ENCODE results near the gene ABCA4. TPM values are rescaled to one million over a fixed set of nuclear protein-coding genes. Genes with fewer than 3 reads are reported as not detected.
"Not testable (repeated sequence)": the region's sequence is repeated elsewhere in the genome, so short reads cannot be mapped to it uniquely, and the experiment has no call there.

Gene ABCA4
- total RNA-seq = under 1 TPM; 0.14 to 0.18 TPM

GRCh38 chr1:94120991-94121390 is at the start of gene ABCA4:
TSS of gene ABCA4 (minus strand) at chr1:94121148. CDS start at chr1:94121045, 103 bp downstream.
- ChIA-PET POLR2A (no interaction called here), CTCF (no interaction called here)
- DNase-seq (no peak), ATAC-seq (no peak)
- Mint-ChIP-seq H3K27me3 (no peaks in the 10 kb centered on the region), H3K4me1 (no peaks in the 10 kb centered on the region), H3K27ac (no peak within 1 kb of the TSS), H3K9me3 (ENCODE audit: low read depth) (no peaks in the 10 kb centered on the region), H3K4me3 (no peak within 1 kb of the TSS), H3K36me3 (ENCODE audit: low read depth) (no peaks in the 10 kb centered on the region)
- intact Hi-C loops (cut with DNase I, micrococcal nuclease) = no loop called here

GRCh38 chr1:94169126-94169525 is 48.2 kb upstream of the ABCA4 start:
- CTCF ChIA-PET = interaction anchor here (0.7 kb wide), 1 partner anchor 44 kb away, joined by 3 read pairs; no protein-coding TSS in a partner anchor
- Mint-ChIP-seq H3K9me3 (ENCODE audit: low read depth) (no peaks in the 10 kb centered on the region), H3K36me3 (ENCODE audit: low read depth) (no peaks in the 10 kb centered on the region), H3K4me1 (no peaks in the 10 kb centered on the region), H3K27me3 (peaks cover 9% of the 10 kb centered on the region), H3K27ac (no peak overlapping the region), H3K4me3 (no peak overlapping the region)
- DNase-seq (no peak), ATAC-seq (no peak)
- POLR2A ChIA-PET = no interaction called here
- intact Hi-C loops (cut with DNase I, micrococcal nuclease) = no loop called here

GRCh38 chr1:94165843-94166242 is 44.9 kb upstream of the ABCA4 start:
- no peak for ATAC-seq
- intact Hi-C loops (cut with DNase I, micrococcal nuclease) = no loop called here
- Mint-ChIP-seq H3K4me3 (no peak overlapping the region), H3K9me3 (ENCODE audit: low read depth) (no peaks in the 10 kb centered on the region), H3K27ac (no peak overlapping the region), H3K4me1 (no peaks in the 10 kb centered on the region), H3K27me3 (peaks cover 17% of the 10 kb centered on the region), H3K36me3 (ENCODE audit: low read depth) (no peaks in the 10 kb centered on the region)
- ChIA-PET POLR2A (no interaction called here), CTCF (interaction anchor here (0.6 kb wide), 1 partner anchor 446 kb away, joined by 3 read pairs; no protein-coding TSS in a partner anchor)
- DNase-seq = no peak

DNA sequence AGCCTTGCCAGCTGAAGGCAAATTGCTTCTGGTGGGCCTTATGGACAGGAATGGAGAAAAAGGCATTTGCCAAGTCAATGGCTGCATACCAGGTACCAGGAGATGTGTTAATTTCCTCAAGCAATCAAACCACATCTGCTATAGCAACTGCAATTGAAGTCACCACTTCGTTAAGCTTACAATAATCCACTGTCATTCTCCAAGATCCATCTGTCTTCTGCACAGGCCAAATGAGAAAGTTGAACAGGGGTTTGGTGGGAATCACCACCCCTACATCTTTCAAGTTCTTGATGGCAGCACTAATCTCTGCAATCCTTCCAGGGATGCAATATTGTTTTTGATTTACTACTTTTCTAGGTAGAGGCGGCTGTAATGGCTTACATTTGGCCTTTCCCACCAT is 43.9 kb upstream of the ABCA4 start:
- H3K9me3 Mint-ChIP-seq (ENCODE audit: low read depth); H3K27ac Mint-ChIP-seq; H3K36me3 Mint-ChIP-seq (ENCODE audit: low read depth); H3K4me3 Mint-ChIP-seq; ATAC-seq; H3K4me1 Mint-ChIP-seq; POLR2A ChIA-PET; CTCF ChIA-PET; DNase-seq; intact Hi-C loops (cut with DNase I, micrococcal nuclease): not testable (repeated sequence)
- peaks cover 17% of the 10 kb centered on the region for H3K27me3 Mint-ChIP-seq

DNA sequence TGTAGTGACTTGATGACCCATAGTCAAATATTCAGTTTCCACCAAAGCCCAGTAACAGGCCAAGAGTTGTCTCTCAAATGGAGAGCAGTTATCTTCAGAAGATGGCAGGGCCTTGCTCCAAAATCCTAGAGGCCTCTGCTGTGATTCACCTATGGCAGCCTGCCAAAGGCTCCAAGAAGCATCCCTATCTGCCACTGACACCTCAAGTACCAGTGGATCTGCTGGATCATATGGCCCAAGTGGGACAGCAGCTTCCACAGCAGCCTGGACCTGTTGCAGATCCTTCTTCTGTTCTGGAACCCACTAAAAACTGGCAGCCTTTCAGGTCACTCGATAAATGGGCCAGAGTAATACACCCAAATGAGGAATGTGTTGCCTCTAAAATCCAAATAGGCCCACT is 43.2 kb upstream of the ABCA4 start:
- DNase-seq; H3K36me3 Mint-ChIP-seq (ENCODE audit: low read depth); H3K4me3 Mint-ChIP-seq; H3K27ac Mint-ChIP-seq; intact Hi-C loops (cut with DNase I, micrococcal nuclease); H3K9me3 Mint-ChIP-seq (ENCODE audit: low read depth); H3K4me1 Mint-ChIP-seq; ATAC-seq; POLR2A ChIA-PET; CTCF ChIA-PET: not testable (repeated sequence)
- H3K27me3 Mint-ChIP-seq = peaks cover 12% of the 10 kb centered on the region

- H3K36me3 Mint-ChIP-seq (ENCODE audit: low read depth); ATAC-seq; CTCF ChIA-PET; H3K9me3 Mint-ChIP-seq (ENCODE audit: low read depth); H3K4me1 Mint-ChIP-seq; intact Hi-C loops (cut with DNase I, micrococcal nuclease); H3K27ac Mint-ChIP-seq; H3K4me3 Mint-ChIP-seq; DNase-seq; POLR2A ChIA-PET: not testable (repeated sequence)
- H3K27me3 Mint-ChIP-seq = peaks cover 14% of the 10 kb centered on the region
Measured at GRCh38 chr1:94163249-94163648, 42.3 kb upstream of the ABCA4 start.

DNA sequence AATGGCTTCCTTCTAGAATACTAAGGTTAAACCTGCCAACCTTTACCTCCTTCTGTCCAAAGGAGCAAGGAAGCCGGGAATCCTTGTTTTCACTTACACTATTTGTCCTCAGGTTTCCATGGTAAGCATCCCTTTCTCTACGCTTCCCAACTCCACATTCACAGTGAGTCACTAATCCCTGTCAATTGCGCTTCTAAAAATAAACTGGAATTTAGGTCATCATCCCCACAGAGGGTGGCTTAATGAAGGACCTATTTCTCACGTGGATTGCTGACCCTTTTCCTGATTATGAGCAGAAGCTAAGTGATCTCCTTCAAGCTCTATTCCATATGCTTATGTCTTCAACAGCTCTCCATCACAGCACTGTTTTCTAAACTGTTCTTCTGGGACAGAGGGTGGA is 39.9 kb upstream of the ABCA4 start:
- Mint-ChIP-seq H3K36me3 (ENCODE audit: low read depth) (no peaks in the 10 kb centered on the region), H3K27ac (no peak overlapping the region), H3K4me1 (no peaks in the 10 kb centered on the region), H3K27me3 (peaks cover 14% of the 10 kb centered on the region), H3K9me3 (ENCODE audit: low read depth) (no peaks in the 10 kb centered on the region), H3K4me3 (no peak overlapping the region)
- POLR2A ChIA-PET = no interaction called here
- CTCF ChIA-PET = no interaction called here
- DNase-seq (no peak), ATAC-seq (no peak)
- intact Hi-C loops (cut with DNase I, micrococcal nuclease) = no loop called here

DNA sequence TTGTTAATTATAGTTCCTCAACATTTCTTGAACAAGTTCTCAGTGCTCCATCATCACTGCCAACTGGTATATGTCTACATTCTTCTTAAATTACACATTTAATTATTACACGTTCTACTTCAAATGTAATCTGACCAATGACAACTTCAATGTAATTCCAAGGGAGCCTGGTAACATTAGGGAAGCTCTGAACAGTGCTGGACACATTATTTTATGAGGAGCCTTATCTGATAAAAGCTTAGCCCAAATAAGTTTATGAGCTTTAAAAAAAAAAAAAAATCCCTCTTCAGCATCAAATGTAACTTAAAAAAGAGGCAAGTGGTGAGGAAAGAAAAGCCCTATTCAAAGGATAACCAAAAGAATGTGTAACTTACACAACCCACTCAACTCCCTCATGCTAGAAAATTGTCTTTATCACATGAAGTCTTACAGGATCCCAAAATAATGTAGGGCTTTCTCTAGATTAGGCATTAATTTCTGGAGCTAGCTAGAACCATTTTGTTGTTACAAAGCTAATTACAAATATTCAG is 35.2 kb upstream of the ABCA4 start:
- no peaks in the 10 kb centered on the region for H3K9me3 Mint-ChIP-seq (ENCODE audit: low read depth)
- ChIA-PET POLR2A (no interaction called here), CTCF (interaction anchor here (0.6 kb wide), 2 partner anchors 92 to 116 kb away, joined by 3 read pairs; no protein-coding TSS in a partner anchor)
- ATAC-seq = no peak
- peaks cover 3% of the 10 kb centered on the region for H3K27me3 Mint-ChIP-seq
- H3K36me3 Mint-ChIP-seq (ENCODE audit: low read depth) = no peaks in the 10 kb centered on the region
- no peak for DNase-seq
- H3K27ac Mint-ChIP-seq = no peak overlapping the region
- intact Hi-C loops (cut with DNase I, micrococcal nuclease) = no loop called here
- H3K4me1 Mint-ChIP-seq = no peaks in the 10 kb centered on the region
- H3K4me3 Mint-ChIP-seq = no peak overlapping the region

DNA sequence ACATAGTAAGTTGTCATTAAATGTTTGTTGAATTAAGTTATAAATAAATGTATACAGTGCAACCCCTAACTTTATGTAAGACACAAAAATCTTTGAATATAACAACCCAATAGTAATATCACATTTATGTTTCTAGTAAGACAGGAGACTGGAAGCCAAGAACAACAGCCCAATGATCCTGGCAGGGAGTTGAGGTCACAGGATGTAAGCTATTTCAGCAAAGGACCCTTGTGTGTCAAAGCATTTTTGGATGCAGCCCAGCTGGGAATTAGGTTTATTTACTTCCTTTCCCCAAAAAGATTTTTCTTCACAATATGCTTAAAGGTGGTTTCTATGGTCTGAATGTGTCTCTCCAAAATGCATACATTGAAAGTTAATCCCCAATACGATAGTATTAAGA is 34.0 kb upstream of the ABCA4 start:
- H3K36me3 Mint-ChIP-seq (ENCODE audit: low read depth) = no peaks in the 10 kb centered on the region
- no peak overlapping the region for H3K27ac Mint-ChIP-seq
- H3K27me3 Mint-ChIP-seq = peaks cover 3% of the 10 kb centered on the region
- ATAC-seq = no peak
- no peak for DNase-seq
- no peak overlapping the region for H3K4me3 Mint-ChIP-seq
- ChIA-PET POLR2A (no interaction called here), CTCF (no interaction called here)
- no peaks in the 10 kb centered on the region for H3K4me1 Mint-ChIP-seq
- intact Hi-C loops (cut with DNase I, micrococcal nuclease) = no loop called here
- no peaks in the 10 kb centered on the region for H3K9me3 Mint-ChIP-seq (ENCODE audit: low read depth)

GRCh38 chr1:94153133-94153532 is 32.2 kb upstream of the ABCA4 start:
- POLR2A ChIA-PET = no interaction called here
- Mint-ChIP-seq H3K36me3 (ENCODE audit: low read depth) (no peaks in the 10 kb centered on the region), H3K4me3 (no peak overlapping the region), H3K4me1 (no peaks in the 10 kb centered on the region), H3K27me3 (no peaks in the 10 kb centered on the region), H3K9me3 (ENCODE audit: low read depth) (no peaks in the 10 kb centered on the region), H3K27ac (no peak overlapping the region)
- ATAC-seq (no peak), DNase-seq (no peak)
- CTCF ChIA-PET = interaction anchor here (0.9 to 1.4 kb wide), 2 partner anchors 30 to 309 kb away, joined by 3 to 4 read pairs; no protein-coding TSS in a partner anchor
- intact Hi-C loops (cut with DNase I, micrococcal nuclease) = no loop called here

- DNase-seq; POLR2A ChIA-PET; ATAC-seq; H3K36me3 Mint-ChIP-seq (ENCODE audit: low read depth); CTCF ChIA-PET; H3K4me3 Mint-ChIP-seq; H3K27me3 Mint-ChIP-seq; H3K27ac Mint-ChIP-seq; intact Hi-C loops (cut with DNase I, micrococcal nuclease); H3K9me3 Mint-ChIP-seq (ENCODE audit: low read depth); H3K4me1 Mint-ChIP-seq: not testable (repeated sequence)
Measured at GRCh38 chr1:94149166-94149565, 28.2 kb upstream of the ABCA4 start.

DNA sequence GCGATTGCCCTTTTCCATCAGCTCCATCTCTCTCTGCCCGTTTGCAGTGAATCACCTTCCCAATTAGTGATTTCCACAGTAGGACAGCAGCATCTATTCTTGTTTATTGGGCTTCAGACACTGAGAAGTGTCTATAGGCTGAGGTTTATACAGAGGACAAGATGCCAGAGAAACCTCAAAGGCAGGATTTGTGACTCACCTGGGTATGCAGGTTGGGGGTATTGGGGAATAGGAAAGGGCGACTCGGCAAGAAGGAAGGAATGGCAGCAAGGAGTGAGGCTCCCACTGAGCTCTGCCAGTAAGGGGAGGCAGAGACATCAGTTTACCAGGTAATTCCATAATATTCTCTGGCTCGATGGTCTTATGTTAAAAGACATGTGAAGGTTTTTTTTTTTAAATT is 25.3 kb upstream of the ABCA4 start:
- Mint-ChIP-seq H3K4me3 (no peak overlapping the region), H3K27me3 (peaks cover 2% of the 10 kb centered on the region), H3K4me1 (no peaks in the 10 kb centered on the region), H3K9me3 (ENCODE audit: low read depth) (no peaks in the 10 kb centered on the region), H3K36me3 (ENCODE audit: low read depth) (no peaks in the 10 kb centered on the region), H3K27ac (no peak overlapping the region)
- ATAC-seq (no peak), DNase-seq (no peak)
- POLR2A ChIA-PET = no interaction called here
- CTCF ChIA-PET = no interaction called here
- intact Hi-C loops (cut with DNase I, micrococcal nuclease) = no loop called here

DNA sequence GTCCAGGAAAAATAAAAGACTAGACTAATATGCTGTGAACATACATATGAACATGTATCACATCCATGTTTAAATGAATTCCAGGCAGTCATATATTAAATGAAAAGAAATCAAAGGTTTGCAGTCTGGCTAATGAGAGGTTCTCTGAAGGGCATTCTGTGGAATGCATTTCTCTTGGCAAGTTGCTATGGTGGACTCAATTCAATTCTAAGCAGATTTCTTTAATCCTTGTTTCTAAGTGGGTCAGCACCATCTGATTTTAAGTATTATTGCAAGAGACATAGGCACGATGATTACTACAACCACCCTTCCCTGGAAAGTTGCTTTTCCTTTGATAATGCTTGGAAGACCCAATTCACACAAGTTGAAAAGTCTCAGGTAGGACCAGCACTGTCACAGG is 23.9 kb upstream of the ABCA4 start:
- ATAC-seq = no peak

More for the DNA sequence above, 23.9 kb upstream of the ABCA4 start:
- intact Hi-C loops (cut with DNase I, micrococcal nuclease) = no loop called here
- H3K36me3 Mint-ChIP-seq (ENCODE audit: low read depth) = no peaks in the 10 kb centered on the region
- H3K4me1 Mint-ChIP-seq = no peaks in the 10 kb centered on the region
- ChIA-PET POLR2A (no interaction called here), CTCF (no interaction called here)
- no peak for DNase-seq
- peaks cover 2% of the 10 kb centered on the region for H3K27me3 Mint-ChIP-seq
- H3K9me3 Mint-ChIP-seq (ENCODE audit: low read depth) = no peaks in the 10 kb centered on the region
- H3K27ac Mint-ChIP-seq = no peak overlapping the region
- no peak overlapping the region for H3K4me3 Mint-ChIP-seq

Data from activated CD4-positive, alpha-beta T cell treated with anti-CD3 and anti-CD28 coated beads for 36 hours (primary cell).